ENCODE results near the gene BTD.
A peak's percentile ranks its signal among the peaks of the same experiment; 100 is the strongest.

BTD gene

DNA sequence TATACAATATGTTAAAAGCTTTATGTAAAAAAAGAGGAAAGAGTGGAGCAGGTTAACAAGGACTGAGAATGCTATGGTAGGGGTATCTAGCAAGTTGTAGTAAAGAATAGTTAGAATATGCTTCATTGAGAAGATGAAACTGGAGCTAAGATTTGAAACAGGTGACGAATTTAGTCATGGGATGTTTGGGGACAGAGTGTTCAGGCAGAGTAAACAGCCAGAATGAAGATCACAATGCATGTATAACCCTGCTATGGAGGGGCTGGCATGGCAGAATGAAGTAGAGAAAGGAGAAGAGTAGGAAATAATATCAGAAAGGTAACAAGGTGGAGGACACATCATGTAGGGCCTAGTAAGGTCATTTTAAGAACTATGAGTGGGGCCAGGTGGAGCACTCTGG, 72.0 kb downstream of the BTD start:
- no peak for DNase-seq

DNA sequence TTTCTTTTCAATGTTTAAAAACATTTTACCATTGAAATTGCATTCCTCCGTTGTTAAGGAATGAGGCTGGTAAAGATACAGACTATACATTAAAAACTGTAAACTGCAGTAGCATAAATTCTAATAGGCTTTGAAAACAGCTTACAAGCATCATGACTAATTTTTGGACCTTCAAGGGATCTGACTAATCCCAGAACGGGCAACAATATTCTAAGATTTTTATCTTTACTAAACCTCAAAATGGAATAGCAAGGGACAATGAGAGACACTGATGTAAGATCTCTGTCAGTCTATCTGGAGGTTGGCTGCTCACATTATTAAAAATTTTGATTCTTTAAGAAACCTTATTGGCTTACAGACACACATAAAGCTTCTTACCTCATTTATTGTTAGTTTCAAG, 74.7 kb downstream of the BTD start:
- peak; percentile 57 for DNase-seq

DNA sequence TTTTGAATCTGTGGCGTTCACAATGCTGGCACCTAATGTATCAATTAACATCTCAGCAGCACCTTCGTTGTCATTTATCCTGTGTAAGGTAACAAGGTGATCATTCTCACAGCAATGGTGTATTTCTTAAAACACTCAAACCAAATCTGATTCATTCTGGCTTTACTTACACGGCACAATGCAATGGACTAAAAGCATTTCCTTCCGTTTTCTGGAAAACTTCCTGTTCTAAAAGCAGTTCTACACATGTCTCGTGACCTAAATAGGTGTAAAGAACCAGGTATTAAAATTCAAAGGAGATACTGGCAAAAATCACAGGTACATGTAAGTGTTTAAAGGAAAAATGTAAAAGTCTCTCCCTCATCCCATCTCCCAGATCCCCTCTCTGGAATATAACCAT, 77.8 kb downstream of the BTD start:
- DNase-seq: no peak

DNA sequence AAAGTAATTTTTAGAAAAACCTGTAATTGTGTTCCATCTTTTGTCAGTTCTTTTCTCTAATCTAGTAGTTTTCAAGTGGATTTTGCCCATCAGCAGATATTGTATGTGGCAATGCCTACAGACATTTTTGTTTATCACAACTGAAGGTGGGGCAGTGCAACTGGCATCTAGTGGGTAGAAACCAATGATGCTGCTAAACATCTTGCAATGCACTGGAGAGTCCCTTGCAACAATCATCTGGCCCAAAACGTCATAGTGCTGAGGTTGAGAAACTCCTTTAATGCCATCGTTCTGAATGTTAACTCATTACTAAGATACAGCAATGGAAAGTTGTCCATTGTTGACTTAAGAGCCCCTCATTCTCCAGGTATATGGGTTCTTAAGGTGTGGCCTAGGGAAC, 80.1 kb downstream of the BTD start:
- no peak for DNase-seq

DNA sequence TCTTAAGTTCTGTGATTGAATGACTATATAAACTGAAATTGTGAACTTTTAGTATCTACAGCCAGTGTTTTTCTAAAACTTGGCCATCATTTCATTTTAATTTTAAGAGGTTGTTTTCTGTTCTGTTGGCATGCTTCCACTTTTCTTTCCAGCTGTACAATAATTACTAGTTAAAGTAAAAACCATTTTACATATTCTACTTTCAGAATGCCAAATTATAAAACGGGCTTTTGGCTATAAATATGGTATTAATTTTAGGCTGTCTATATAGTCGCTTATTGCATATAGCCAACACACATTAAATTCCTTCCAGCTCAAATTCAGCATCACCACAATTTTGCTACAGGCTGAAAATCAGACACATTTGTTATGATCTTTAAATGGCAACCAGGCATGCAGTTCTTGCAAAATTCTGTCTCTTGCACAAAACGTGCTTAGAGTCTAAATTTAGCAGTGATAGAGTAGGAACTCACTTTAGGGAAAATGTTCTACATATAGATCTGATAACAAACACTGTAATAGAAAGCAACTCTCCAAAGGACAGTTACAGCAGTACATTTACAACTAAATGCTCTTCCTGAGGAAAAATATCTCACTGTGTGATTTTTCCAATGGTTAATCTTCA, 81.1 kb downstream of the BTD start:
- no peak for DNase-seq

DNA sequence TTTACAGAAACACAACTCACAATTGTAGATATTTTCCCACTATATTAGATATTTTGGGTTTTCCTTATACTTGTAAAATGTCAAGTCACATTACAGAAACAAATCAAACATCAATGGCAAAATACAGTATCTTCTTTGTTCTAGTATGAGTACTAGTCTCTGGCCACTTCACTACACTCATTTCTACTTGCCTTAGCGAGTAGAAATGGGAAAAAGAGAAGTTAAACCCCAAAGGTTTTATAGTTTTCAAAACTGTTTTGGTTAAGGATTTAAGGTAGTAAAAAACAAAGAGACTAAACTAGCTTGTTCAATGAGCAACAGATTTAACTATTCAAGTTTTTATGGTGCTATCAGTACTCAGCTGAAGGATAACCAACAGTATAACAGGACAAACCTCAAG, 81.7 kb downstream of the BTD start:
- DNase-seq: no peak

DNA sequence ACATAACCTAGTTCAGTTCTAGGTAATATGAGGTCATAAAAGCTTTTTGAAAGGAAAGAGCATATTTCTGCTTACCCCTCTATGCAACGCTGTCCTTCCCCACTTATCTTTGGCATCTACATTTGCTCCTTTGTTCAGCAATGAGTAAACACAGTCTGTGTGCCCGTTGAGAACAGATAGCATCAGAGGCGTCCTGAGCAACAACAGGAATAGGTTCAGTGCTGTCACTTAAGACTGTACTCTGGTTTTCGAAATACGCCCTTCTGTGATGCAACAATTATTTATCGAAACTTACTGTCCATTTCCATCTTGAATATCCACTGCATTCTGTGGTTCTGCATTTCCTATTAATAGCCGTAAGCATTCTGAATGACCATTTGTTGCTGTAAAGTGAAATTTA, 84.4 kb downstream of the BTD start:
- no peak for DNase-seq

DNA sequence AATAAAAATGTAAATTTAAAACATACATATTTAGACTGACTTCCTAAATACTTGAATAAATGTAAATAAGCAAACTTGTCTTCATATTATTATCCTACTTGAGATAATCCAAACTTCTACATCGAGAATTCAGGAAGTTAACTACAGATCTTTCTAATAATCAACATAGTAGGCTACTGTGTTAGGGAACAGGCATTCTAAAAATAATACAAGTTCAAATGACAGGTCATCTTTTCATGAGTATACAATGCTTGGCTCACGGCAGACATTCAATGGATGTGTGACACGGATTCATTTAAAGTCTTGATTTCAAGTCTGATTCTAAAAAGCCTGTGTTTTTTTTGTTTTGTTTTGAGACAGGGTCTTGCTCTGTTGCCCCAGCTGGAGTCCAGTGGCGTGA, 88.7 kb downstream of the BTD start:
- no peak for DNase-seq

DNA sequence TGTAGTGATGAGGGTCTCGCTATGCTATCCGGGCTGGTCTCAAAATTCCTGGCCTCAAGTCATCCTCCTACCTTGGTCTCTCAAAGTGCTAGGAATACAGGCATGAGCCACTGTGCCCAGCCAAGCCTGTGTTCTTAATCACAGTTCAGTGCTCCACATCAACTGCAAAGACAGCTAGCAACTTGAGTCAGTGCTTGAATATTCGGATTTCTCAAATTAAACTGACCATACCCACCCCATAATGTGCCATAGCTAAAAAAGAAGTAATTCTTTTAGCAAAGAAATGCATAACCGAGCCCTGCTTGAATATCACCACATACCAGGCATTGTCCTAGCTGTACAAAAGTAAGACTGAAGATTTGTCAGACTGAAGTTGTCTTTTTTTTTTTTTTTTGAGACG, 89.2 kb downstream of the BTD start:
- no peak for DNase-seq

DNA sequence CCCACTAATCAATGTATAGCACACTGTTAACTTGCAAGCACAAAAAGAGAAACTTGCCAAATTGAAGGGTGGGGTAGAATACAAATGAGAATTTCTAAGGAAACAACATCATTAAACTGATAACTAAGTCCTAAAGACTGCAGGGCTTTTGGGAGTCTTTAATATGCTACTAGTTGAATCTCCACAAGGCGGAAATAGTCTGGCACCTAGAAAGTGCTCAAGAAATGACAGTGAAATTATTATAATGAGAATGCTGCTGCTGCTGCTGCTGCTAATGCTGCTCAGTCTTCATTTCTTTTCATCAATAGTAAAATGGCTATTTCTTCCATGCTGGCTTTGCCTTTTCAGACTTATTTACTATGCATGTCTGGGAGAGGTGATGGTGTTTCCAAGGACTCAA, 91.8 kb downstream of the BTD start:
- peak; percentile 10 for DNase-seq

DNA sequence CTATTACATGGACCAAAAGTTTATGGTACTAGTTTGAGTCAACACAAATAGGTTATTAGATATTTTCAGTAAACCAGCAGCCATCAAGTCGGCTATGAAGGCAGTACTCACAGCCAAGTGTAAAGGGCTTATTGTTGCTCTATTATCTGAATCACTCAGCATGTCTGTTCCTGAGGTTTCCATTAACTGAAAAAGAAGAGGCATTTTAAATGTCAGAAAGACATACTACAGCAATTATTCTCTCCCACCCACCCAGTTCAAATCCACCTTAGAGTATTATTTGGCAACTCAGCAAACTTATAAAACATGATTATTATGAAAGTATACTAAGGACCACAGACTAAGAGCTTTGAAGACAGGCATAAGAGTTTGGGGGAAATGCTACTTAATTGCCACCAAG, 93.1 kb downstream of the BTD start:
- no peak for DNase-seq
